CD4-positive, alpha-beta T cell treated with Interleukin-6 for 4 hours (primary cell): ENCODE measurements around the gene LENG1.
"Not testable (repeated sequence)": the region's sequence is repeated elsewhere in the genome, so short reads cannot be mapped to it uniquely, and the experiment has no call there.

ENCODE experiments used
- DNase-seq: peaks from one replicate; pipeline ENCODE4 v3.0.0-alpha.2; 2020; ENCODE audit warnings: mixed read lengths

LENG1 gene

GRCh38 chr19:54189145-54189734 lies 29.7 kb upstream of the LENG1 start, which contains the start of gene MBOAT7:
Gene MBOAT7, minus strand, starts transcription at chr19:54189580. Its CDS starts 1,072 bp downstream, at chr19:54188508.
- DNase-seq, result no peak

GRCh38 chr19:54188215-54188871 lies 28.8 kb upstream of the LENG1 start:
- peak; percentile 58 for DNase-seq

- no peak for DNase-seq
These were observed 27.4 kb upstream of the LENG1 start for GRCh38 chr19:54186934-54187381.

GRCh38 chr19:54186351-54186750 lies 26.8 kb upstream of the LENG1 start:
- DNase-seq, result no peak

- DNase-seq, result no peak
These were observed 23.9 kb upstream of the LENG1 start for GRCh38 chr19:54183431-54183830.

- not testable (repeated sequence) for DNase-seq
These were observed 22.4 kb upstream of the LENG1 start for GRCh38 chr19:54181894-54182293.

GRCh38 chr19:54180691-54181091 lies 21.2 kb upstream of the LENG1 start:
- no peak for DNase-seq

- DNase-seq, result no peak
These were observed 20.5 kb upstream of the LENG1 start for GRCh38 chr19:54179921-54180461.

- DNase-seq, result no peak
These were observed 19.8 kb upstream of the LENG1 start for GRCh38 chr19:54179262-54179852.

GRCh38 chr19:54178581-54179261 lies 19.2 kb upstream of the LENG1 start:
- DNase-seq, result peak; percentile 44

GRCh38 chr19:54173951-54174834 lies 14.7 kb upstream of the LENG1 start:
- DNase-seq, result no peak

GRCh38 chr19:54173359-54173699 lies 13.8 kb upstream of the LENG1 start:
- DNase-seq, result no peak

GRCh38 chr19:54172471-54173358 lies 13.2 kb upstream of the LENG1 start, which contains the start of gene TMC4:
Gene TMC4, minus strand, starts transcription at chr19:54173160. Its CDS starts 43 bp downstream, at chr19:54173117.
- DNase-seq, result peak; percentile 20

- not testable (repeated sequence) for DNase-seq
These were observed 12.4 kb upstream of the LENG1 start for GRCh38 chr19:54171736-54172431.

GRCh38 chr19:54169149-54169740 lies 9.7 kb upstream of the LENG1 start:
- no peak for DNase-seq

GRCh38 chr19:54168174-54168917 lies 8.8 kb upstream of the LENG1 start:
- peak; percentile 94 for DNase-seq

GRCh38 chr19:54165222-54165621 lies 5.7 kb upstream of the LENG1 start:
- no peak for DNase-seq

GRCh38 chr19:54164369-54165068 lies 5.0 kb upstream of the LENG1 start:
- peak; percentile 72 for DNase-seq

- DNase-seq, result no peak
These were observed 3.4 kb upstream of the LENG1 start for GRCh38 chr19:54162884-54163283.
